Fibroblast of lung (primary cell): ENCODE data around the gene ZBTB17.

ENCODE experiments used
- CTCF ChIP-seq, 2 donors: IDR thresholded peaks in 1 of 2; conservative IDR thresholded peaks in 1 of 2; 1 replicate in 1 of 2; 2 replicates in 1 of 2; pipeline ENCODE4 v1.5.1; 2011 to 2012; ENCODE audit warnings: low read length in 2 of 2, control low read depth in 1 of 2, inconsistent platforms in 1 of 2, low read depth in 1 of 2, mild to moderate bottlenecking in 1 of 2
- EZH2 ChIP-seq: IDR thresholded peaks from 2 replicates; pipeline ENCODE4 v1.5.1; 2012; ENCODE audit warnings: low read length, control low read depth, mild to moderate bottlenecking; ENCODE audit errors: missing control alignments

- TF ChIP-seq EZH2 (no peak), CTCF (conservative IDR thresholded peaks at IDR 0.05 in 1 of 2, IDR thresholded peaks at IDR 0.05 in 1 of 2; ENCODE audit: low read depth in 1 of 2, low read length in 2 of 2) (no peak)
Observed at GRCh38 chr1:15943328-15943991, 32.4 kb downstream of the ZBTB17 start.
